ENCODE results near the gene CHMP1A. TPM values are rescaled to one million over a fixed set of nuclear protein-coding genes. Genes with fewer than 3 reads are reported as not detected.
"Not testable (repeated sequence)": the region's sequence is repeated elsewhere in the genome, so short reads cannot be mapped to it uniquely, and the experiment has no call there.

CHMP1A gene
- total RNA-seq, 2 experiments from 2014 or later: 95.7 to 98.9 TPM

GRCh38 chr16:89670496-89671431, 13.3 kb upstream of the CHMP1A start:
- Mint-ChIP-seq H3K4me1 (ENCODE audit: low read depth) (peaks cover 12% of the 10 kb centered on the region), H3K27me3 (ENCODE audit: low read depth) (no peaks in the 10 kb centered on the region), H3K4me3 (no peak overlapping the region), H3K27ac (no peak overlapping the region), H3K36me3 (ENCODE audit: low read depth) (peaks cover 4% of the 10 kb centered on the region), H3K9me3 (ENCODE audit: insufficient read depth) (no peaks in the 10 kb centered on the region)
- CTCF ChIA-PET: interaction anchor here (0.7 to 1.4 kb wide), 2 partner anchors 29 to 692 kb away, joined by 4 to 5 read pairs; no protein-coding TSS in a partner anchor
- no peak for DNase-seq
- POLR2A ChIA-PET: interaction anchor here (0.6 to 1.9 kb wide), 2 partner anchors 12 to 33 kb away, joined by 3 to 7 read pairs; partner anchors contain the start of genes CHMP1A and SPATA33
- ATAC-seq: no peak

- ChIA-PET POLR2A (interaction anchor here (1.9 kb wide), 1 partner anchor 11 kb away, joined by 7 read pairs; the partner anchor contains the start of genes CHMP1A and SPATA33), CTCF (interaction anchor here (1.4 kb wide), 1 partner anchor 30 kb away, joined by 5 read pairs; no protein-coding TSS in a partner anchor)
- Mint-ChIP-seq H3K36me3 (ENCODE audit: low read depth) (peaks cover 3% of the 10 kb centered on the region), H3K9me3 (ENCODE audit: insufficient read depth) (no peaks in the 10 kb centered on the region), H3K27ac (no peak overlapping the region), H3K27me3 (ENCODE audit: low read depth) (no peaks in the 10 kb centered on the region), H3K4me1 (ENCODE audit: low read depth) (peaks cover 12% of the 10 kb centered on the region), H3K4me3 (no peak overlapping the region)
- DNase-seq (no peak), ATAC-seq (no peak)
Measured at GRCh38 chr16:89669755-89670154, 12.2 kb upstream of the CHMP1A start.

- Mint-ChIP-seq H3K9me3 (ENCODE audit: insufficient read depth) (no peaks in the 10 kb centered on the region), H3K27me3 (ENCODE audit: low read depth) (no peaks in the 10 kb centered on the region), H3K4me3 (no peak overlapping the region), H3K36me3 (ENCODE audit: low read depth) (peaks cover 9% of the 10 kb centered on the region), H3K27ac (no peak overlapping the region), H3K4me1 (ENCODE audit: low read depth) (peaks cover 12% of the 10 kb centered on the region)
- DNase-seq (no peak), ATAC-seq (no peak)
- ChIA-PET CTCF (interaction anchor here (0.8 to 1.6 kb wide), 3 partner anchors 32 to 453 kb away, joined by 3 to 8 read pairs (median 3); partner anchors contain the start of gene SPATA2L), POLR2A (no interaction called here)
Measured at GRCh38 chr16:89668790-89669158, 11.3 kb upstream of the CHMP1A start.

- Mint-ChIP-seq H3K9me3 (ENCODE audit: insufficient read depth) (no peaks in the 10 kb centered on the region), H3K36me3 (ENCODE audit: low read depth) (peaks cover 14% of the 10 kb centered on the region), H3K4me3 (no peak overlapping the region), H3K4me1 (ENCODE audit: low read depth) (peaks cover 12% of the 10 kb centered on the region), H3K27me3 (ENCODE audit: low read depth) (no peaks in the 10 kb centered on the region), H3K27ac (no peak overlapping the region)
- ATAC-seq: no peak
- CTCF ChIA-PET: interaction anchor here (1.6 kb wide), 1 partner anchor 33 kb away, joined by 8 read pairs; the partner anchor contains the start of gene SPATA2L
- no peak for DNase-seq
- POLR2A ChIA-PET: no interaction called here
Measured at GRCh38 chr16:89667633-89668032, 10.1 kb upstream of the CHMP1A start.

GRCh38 chr16:89667000-89667399, 9.5 kb upstream of the CHMP1A start:
- H3K27ac Mint-ChIP-seq; ATAC-seq; DNase-seq; H3K27me3 Mint-ChIP-seq (ENCODE audit: low read depth); CTCF ChIA-PET; H3K9me3 Mint-ChIP-seq (ENCODE audit: insufficient read depth); POLR2A ChIA-PET; H3K4me3 Mint-ChIP-seq: not testable (repeated sequence)
- Mint-ChIP-seq H3K36me3 (ENCODE audit: low read depth) (peaks cover 17% of the 10 kb centered on the region), H3K4me1 (ENCODE audit: low read depth) (peaks cover 12% of the 10 kb centered on the region)

- Mint-ChIP-seq H3K4me1 (ENCODE audit: low read depth) (peaks cover 22% of the 10 kb centered on the region), H3K36me3 (ENCODE audit: low read depth) (peaks cover 38% of the 10 kb centered on the region)
- H3K9me3 Mint-ChIP-seq (ENCODE audit: insufficient read depth); DNase-seq; H3K4me3 Mint-ChIP-seq; H3K27me3 Mint-ChIP-seq (ENCODE audit: low read depth); ATAC-seq; POLR2A ChIA-PET; H3K27ac Mint-ChIP-seq: not testable (repeated sequence)
- CTCF ChIA-PET: interaction anchor here (0.7 kb wide), 1 partner anchor 64 kb away, joined by 3 read pairs; no protein-coding TSS in a partner anchor
Measured at GRCh38 chr16:89664238-89664637, 6.7 kb upstream of the CHMP1A start.

GRCh38 chr16:89661215-89661614, 3.7 kb upstream of the CHMP1A start:
- H3K9me3 Mint-ChIP-seq (ENCODE audit: insufficient read depth): no peaks in the 10 kb centered on the region
- POLR2A ChIA-PET: no interaction called here
- H3K27me3 Mint-ChIP-seq (ENCODE audit: low read depth): no peaks in the 10 kb centered on the region
- DNase-seq (no peak), ATAC-seq (no peak)
- no peak overlapping the region for H3K27ac Mint-ChIP-seq
- peaks cover 45% of the 10 kb centered on the region for H3K36me3 Mint-ChIP-seq (ENCODE audit: low read depth)
- CTCF ChIA-PET: no interaction called here
- H3K4me1 Mint-ChIP-seq (ENCODE audit: low read depth): peaks cover 22% of the 10 kb centered on the region
- no peak overlapping the region for H3K4me3 Mint-ChIP-seq

- DNase-seq (no peak), ATAC-seq (no peak)
- H3K36me3 Mint-ChIP-seq (ENCODE audit: low read depth): peaks cover 51% of the 10 kb centered on the region
- H3K27ac Mint-ChIP-seq: no peak overlapping the region
- ChIA-PET CTCF (no interaction called here), POLR2A (no interaction called here)
- H3K4me1 Mint-ChIP-seq (ENCODE audit: low read depth): peaks cover 33% of the 10 kb centered on the region
- H3K4me3 Mint-ChIP-seq: no peak overlapping the region
- H3K27me3 Mint-ChIP-seq (ENCODE audit: low read depth): no peaks in the 10 kb centered on the region
- H3K9me3 Mint-ChIP-seq (ENCODE audit: insufficient read depth): no peaks in the 10 kb centered on the region
Measured at GRCh38 chr16:89660146-89660545, 2.6 kb upstream of the CHMP1A start.

GRCh38 chr16:89658221-89658879, 842 bp upstream of the CHMP1A start:
- POLR2A ChIA-PET: interaction anchor here (0.6 to 1.9 kb wide), 3 partner anchors 12 to 418 kb away, joined by 3 to 7 read pairs (median 4); partner anchors contain the start of gene CDK10
- CTCF ChIA-PET: interaction anchor here (0.9 to 2.6 kb wide), 4 partner anchors 21 to 93 kb away, joined by 3 to 13 read pairs (median 4); partner anchors contain the start of gene CDK10
- Mint-ChIP-seq H3K27me3 (ENCODE audit: low read depth) (no peaks in the 10 kb centered on the region), H3K27ac (peak overlapping the region; percentile 75), H3K36me3 (ENCODE audit: low read depth) (peaks cover 46% of the 10 kb centered on the region), H3K9me3 (ENCODE audit: insufficient read depth) (no peaks in the 10 kb centered on the region), H3K4me3 (peak overlapping the region; percentile 84), H3K4me1 (ENCODE audit: low read depth) (peaks cover 43% of the 10 kb centered on the region)
- no peak for DNase-seq
- ATAC-seq: peak; percentile 16

GRCh38 chr16:89656435-89657121, 930 bp downstream of the CHMP1A start:
- Mint-ChIP-seq H3K36me3 (ENCODE audit: low read depth) (peaks cover 39% of the 10 kb centered on the region), H3K27ac (peak overlapping the region; percentile 78), H3K4me1 (ENCODE audit: low read depth) (peaks cover 43% of the 10 kb centered on the region), H3K4me3 (peak overlapping the region; percentile 84), H3K9me3 (ENCODE audit: insufficient read depth) (no peaks in the 10 kb centered on the region), H3K27me3 (ENCODE audit: low read depth) (no peaks in the 10 kb centered on the region)
- DNase-seq: no peak
- no peak for ATAC-seq
- CTCF ChIA-PET: interaction anchor here (2.6 kb wide), 1 partner anchor 44 kb away, joined by 13 read pairs; no protein-coding TSS in a partner anchor
- POLR2A ChIA-PET: interaction anchor here (1.4 kb wide), 1 partner anchor 67 kb away, joined by 3 read pairs; no protein-coding TSS in a partner anchor

GRCh38 chr16:89655062-89655643, 2.4 kb downstream of the CHMP1A start:
- Mint-ChIP-seq H3K27me3 (ENCODE audit: low read depth) (no peaks in the 10 kb centered on the region), H3K4me1 (ENCODE audit: low read depth) (peaks cover 39% of the 10 kb centered on the region), H3K27ac (peak overlapping the region; percentile 22), H3K36me3 (ENCODE audit: low read depth) (peaks cover 29% of the 10 kb centered on the region), H3K4me3 (peak overlapping the region; percentile 84), H3K9me3 (ENCODE audit: insufficient read depth) (no peaks in the 10 kb centered on the region)
- no peak for ATAC-seq
- no peak for DNase-seq
- CTCF ChIA-PET: no interaction called here
- POLR2A ChIA-PET: interaction anchor here (1.1 kb wide), 1 partner anchor 206 kb away, joined by 3 read pairs; no protein-coding TSS in a partner anchor
